GM21723 (cell line): ENCODE results near the gene PARL.
"Not testable (repeated sequence)": the region's sequence is repeated elsewhere in the genome, so short reads cannot be mapped to it uniquely, and the experiment has no call there.

Source experiments
- ATAC-seq: cut with Tn5 transposase; IDR thresholded peaks from one replicate; pipeline ENCODE4 v1.9.1; 2021; ENCODE audit warnings: mild to moderate bottlenecking, moderate library complexity; ENCODE audit not compliant: unreplicated experiment

PARL gene

DNA sequence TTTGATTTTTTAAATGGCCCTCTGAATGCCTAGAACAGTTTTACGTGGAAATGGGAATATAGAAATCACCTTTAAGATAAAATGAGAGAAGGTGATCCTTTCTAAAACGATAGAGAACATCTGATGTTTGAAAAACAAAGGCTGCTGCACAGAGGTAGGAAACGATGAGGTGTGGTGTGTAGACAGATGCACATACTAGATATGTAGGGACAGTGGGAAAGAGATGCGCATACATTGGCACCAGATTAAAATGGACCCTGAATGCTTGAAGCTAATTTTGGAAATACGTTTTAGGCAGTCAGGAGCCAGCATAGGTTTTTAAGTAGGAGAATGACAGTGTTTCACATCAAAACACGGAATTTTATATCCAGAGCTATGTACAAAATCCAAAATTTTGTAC lies 88.3 kb downstream of the PARL start:
- ATAC-seq, result no peak

GRCh38 chr3:183794452-183794851 lies 90.2 kb downstream of the PARL start:
- no peak for ATAC-seq

DNA sequence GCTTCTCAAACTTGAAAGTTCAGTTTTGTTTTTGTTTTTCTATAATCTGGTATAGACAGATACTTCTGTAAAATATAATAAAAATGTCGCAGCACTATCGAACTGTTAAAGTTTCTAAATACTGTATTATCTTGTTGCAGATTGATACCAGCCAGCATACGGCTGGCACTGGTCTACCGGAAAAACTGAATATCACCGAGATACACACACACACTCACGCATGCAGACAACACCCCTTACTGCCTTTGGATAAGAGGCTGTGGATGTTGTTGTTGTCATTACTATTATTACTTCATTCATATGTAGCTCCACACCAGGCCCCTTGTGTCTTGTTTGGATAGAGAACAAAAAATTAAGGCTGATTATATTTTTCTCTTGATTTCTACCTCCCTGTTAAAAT lies 91.7 kb downstream of the PARL start:
- no peak for ATAC-seq

- no peak for ATAC-seq
These were observed 94.0 kb downstream of the PARL start for GRCh38 chr3:183790700-183791099.

- no peak for ATAC-seq
These were observed 94.9 kb downstream of the PARL start for GRCh38 chr3:183789826-183790225.

- ATAC-seq, result not testable (repeated sequence)
These were observed 100.2 kb downstream of the PARL start for GRCh38 chr3:183784503-183784902.

GRCh38 chr3:183782576-183783276 lies 102.0 kb downstream of the PARL start:
- ATAC-seq, result no peak

- no peak for ATAC-seq
These were observed 103.4 kb downstream of the PARL start for GRCh38 chr3:183781246-183781645.

DNA sequence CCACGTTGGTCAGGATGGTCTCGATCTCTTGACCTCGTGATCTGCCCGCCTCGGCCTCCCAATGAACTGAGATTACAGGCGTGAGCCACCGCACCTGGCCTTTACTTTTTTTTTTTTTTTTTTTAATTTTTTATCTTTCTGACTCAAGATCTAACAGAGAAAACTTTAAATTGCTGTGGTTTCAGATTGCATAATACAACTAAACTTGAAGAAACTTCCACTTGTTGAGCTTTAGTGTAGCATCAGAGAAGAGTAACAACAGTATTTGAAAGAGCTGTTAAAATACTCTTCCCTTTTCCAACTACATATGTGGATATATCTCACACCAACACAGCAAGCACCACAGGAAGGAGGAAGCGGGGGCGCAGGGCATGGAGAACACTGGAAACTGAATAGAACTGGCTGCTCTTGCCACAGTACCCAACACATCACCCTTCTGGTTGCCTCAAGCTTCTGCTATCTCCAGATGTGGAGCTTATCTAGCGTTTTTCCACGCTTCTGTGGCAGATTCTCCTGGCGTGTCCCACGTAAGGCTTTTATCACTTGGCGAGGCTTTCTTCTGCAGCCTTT lies 104.7 kb downstream of the PARL start:
- no peak for ATAC-seq
